T-cell (primary cell): ENCODE data around the gene SATB2. TPM values are rescaled to one million over a fixed set of nuclear protein-coding genes. Genes with fewer than 3 reads are reported as not detected.

Source experiments
- ATAC-seq, 4 experiments: fragments of 200-7000 bp in 3 of 4; fragments of 150-1000 bp in 1 of 4; cut with Tn5 transposase; replicated peaks in 1 of 4; 1 replicate in 3 of 4; 2 replicates in 1 of 4; pipeline ENCODE4 v1.10.0; 2021; ENCODE audit warnings: moderate library complexity in 3 of 4, mild to moderate bottlenecking in 2 of 4, moderate number of reproducible peaks in 1 of 4
- CTCF ChIA-PET, 2 donors: fragments of 300-600 bp; sonication (Branson Sonifier 250); formaldehyde crosslinking; loops; one replicate each; lab custom pipeline; 2022; ENCODE audit warnings: antibody characterized with exemption in 2 of 2; lab: Charles Lee
- POLR2A ChIA-PET, 2 donors: fragments of 300-600 bp; sonication (Branson Sonifier 250); formaldehyde crosslinking; loops; one replicate each; lab custom pipeline; 2022; ENCODE audit warnings: antibody characterized with exemption in 2 of 2; lab: Charles Lee
- DNase-seq, 35 experiments: peaks; one replicate each; pipeline versions ENCODE4 v3.0.0 to v3.0.0-alpha.2; 2013 to 2023
- H3K27ac ChIP-seq: one replicate; pipeline ENCODE4 v1.5.1; 2013; ENCODE audit warnings: low read length
- H3K27me3 ChIP-seq, 2 experiments: replicated peaks in 1 of 2; 1 replicate in 1 of 2; 2 replicates in 1 of 2; pipeline versions ENCODE4 v1.6.1 to v1.7.0; 2013; ENCODE audit warnings: low read length in 1 of 2, mixed read lengths in 1 of 2; ENCODE audit not compliant: control insufficient read depth in 2 of 2, insufficient read depth in 2 of 2; ENCODE audit errors: extremely low read depth in 1 of 2
- H3K36me3 ChIP-seq, 2 donors: 1 replicate in 1 of 2; 2 replicates in 1 of 2; pipeline versions ENCODE4 v1.6.1 to v1.7.0; 2013; ENCODE audit warnings: low read length in 1 of 2; ENCODE audit not compliant: control insufficient read depth in 2 of 2, insufficient read depth in 1 of 2; ENCODE audit errors: extremely low read depth in 1 of 2
- H3K4me1 ChIP-seq, 2 experiments: 1 replicate in 1 of 2; 2 replicates in 1 of 2; pipeline versions ENCODE4 v1.6.1 to v1.7.0; 2013; ENCODE audit warnings: low read length in 2 of 2, mixed read lengths in 1 of 2; ENCODE audit not compliant: insufficient read depth in 2 of 2, control insufficient read depth in 1 of 2; ENCODE audit errors: extremely low read depth in 1 of 2
- H3K4me3 ChIP-seq, 2 donors: 1 replicate in 1 of 2; 2 replicates in 1 of 2; pipeline versions ENCODE4 v1.5.1 to v1.7.0; 2013; ENCODE audit warnings: mild to moderate bottlenecking in 2 of 2, low read length in 1 of 2, moderate library complexity in 1 of 2; ENCODE audit not compliant: control insufficient read depth in 1 of 2; ENCODE audit errors: extremely low read depth in 1 of 2
- H3K9me3 ChIP-seq: 2 replicates; pipeline ENCODE4 v1.7.0; 2013
- H3K27ac Mint-ChIP-seq, 2 donors: one replicate each; pipeline ENCODE4 v1.8.0; 2020 to 2021; ENCODE audit warnings: mild to moderate bottlenecking in 2 of 2, mixed read lengths in 2 of 2
- H3K27me3 Mint-ChIP-seq, 2 donors: one replicate each; pipeline ENCODE4 v1.8.0; 2021 to 2022; ENCODE audit warnings: mixed read lengths in 2 of 2
- H3K36me3 Mint-ChIP-seq: one replicate; pipeline ENCODE4 v1.8.0; 2021; ENCODE audit warnings: mixed read lengths
- H3K4me1 Mint-ChIP-seq, 3 donors: one replicate each; pipeline ENCODE4 v1.8.0; 2020 to 2022; ENCODE audit warnings: mixed read lengths in 3 of 3, mild to moderate bottlenecking in 1 of 3
- H3K4me3 Mint-ChIP-seq, 3 donors: one replicate each; pipeline ENCODE4 v1.8.0; 2020 to 2022; ENCODE audit warnings: mild to moderate bottlenecking in 3 of 3, mixed read lengths in 3 of 3, moderate library complexity in 3 of 3
- H3K9me3 Mint-ChIP-seq, 3 donors: one replicate each; pipeline ENCODE4 v1.8.0; 2020 to 2022; ENCODE audit warnings: mixed read lengths in 3 of 3
- WGBS: methylation state at CpG from one replicate; pipeline ENCODE4 v1.1.5; 2013; ENCODE audit warnings: missing lambda C conversion rate; ENCODE audit not compliant: insufficient coverage; 5-methylcytosine and 5-hydroxymethylcytosine counted together
- total RNA-seq, 35 experiments: library from RNA in 6 of 35; stranded (reverse) in 6 of 35; fragments of 120-200 nt in 1 of 35; gene quantifications; one replicate each; pipeline versions ENCODE4 v1.2.1 to v1.2.4 and lab custom pipeline; 2013 to 2026

Gene SATB2
- total RNA-seq, 5 donors from 2014 or later (not counting 1 experiment from before 2014, with no cell fraction given): 0.15 to 0.54 (median 0.23) TPM

GRCh38 chr2:199446996-199447576 is 10.7 kb downstream of the SATB2 start:
- Histone ChIP-seq H3K27me3 (peaks cover 7 to 8% of the 10 kb centered on the region in 2 experiments), H3K4me3 (no peak overlapping the region), H3K36me3 (no peaks in the 10 kb centered on the region), H3K9me3 (no peaks in the 10 kb centered on the region), H3K27ac (no peak overlapping the region), H3K4me1 (no peaks in the 10 kb centered on the region)
- H3K36me3 Mint-ChIP-seq: no peaks in the 10 kb centered on the region
- CTCF ChIA-PET: no interaction called here
- POLR2A ChIA-PET: no interaction called here
- no peak overlapping the region for H3K4me3 Mint-ChIP-seq
- no peaks in the 10 kb centered on the region for H3K9me3 Mint-ChIP-seq
- H3K27me3 Mint-ChIP-seq: peaks cover 29 to 47% of the 10 kb centered on the region in 2 donors
- ATAC-seq (no peak), DNase-seq (no peak)
- H3K27ac Mint-ChIP-seq: no peak overlapping the region
- no peaks in the 10 kb centered on the region for H3K4me1 Mint-ChIP-seq
- WGBS: 74% methylated on average over 6 of the region's 10 CpGs

GRCh38 chr2:199444749-199445148 is 13.0 kb downstream of the SATB2 start:
- WGBS: no CpG with 5 or more reads among the region's 4 CpGs
- CTCF ChIA-PET: interaction anchor here in 1 of 2 donors (1.0 kb wide), 1 partner anchor 1130 kb away, joined by 3 read pairs; no protein-coding TSS in a partner anchor
- H3K4me1 Mint-ChIP-seq: no peaks in the 10 kb centered on the region
- ATAC-seq (no peak), DNase-seq (no peak)
- H3K4me3 Mint-ChIP-seq: no peak overlapping the region
- H3K4me3 ChIP-seq: no peak overlapping the region
- peaks cover 34 to 41% of the 10 kb centered on the region in 2 donors for H3K27me3 Mint-ChIP-seq
- no peaks in the 10 kb centered on the region for H3K36me3 Mint-ChIP-seq
- no peak overlapping the region for H3K27ac Mint-ChIP-seq
- no peaks in the 10 kb centered on the region for H3K36me3 ChIP-seq
- no peaks in the 10 kb centered on the region for H3K9me3 ChIP-seq
- H3K4me1 ChIP-seq: no peaks in the 10 kb centered on the region
- H3K27ac ChIP-seq: no peak overlapping the region
- no peaks in the 10 kb centered on the region for H3K9me3 Mint-ChIP-seq
- POLR2A ChIA-PET: interaction anchor here in 1 of 2 donors (0.5 kb wide), 1 partner anchor 22 kb away, joined by 4 read pairs; no protein-coding TSS in a partner anchor
- H3K27me3 ChIP-seq: peaks cover 7 to 8% of the 10 kb centered on the region in 2 experiments

- H3K27me3 Mint-ChIP-seq: peaks cover 40 to 42% of the 10 kb centered on the region in 2 donors
- POLR2A ChIA-PET: no interaction called here
Measured at GRCh38 chr2:199443589-199444130, 14.1 kb downstream of the SATB2 start.

GRCh38 chr2:199442173-199442572 is 15.6 kb downstream of the SATB2 start:
- Mint-ChIP-seq H3K36me3 (no peaks in the 10 kb centered on the region), H3K9me3 (no peaks in the 10 kb centered on the region), H3K27me3 (peaks cover 31 to 42% of the 10 kb centered on the region in 2 donors), H3K4me1 (no peaks in the 10 kb centered on the region), H3K27ac (no peak overlapping the region), H3K4me3 (no peak overlapping the region)
- no peak for DNase-seq
- no peak overlapping the region for H3K27ac ChIP-seq
- no peaks in the 10 kb centered on the region for H3K9me3 ChIP-seq
- H3K36me3 ChIP-seq: no peaks in the 10 kb centered on the region
- peaks cover 2 to 6% of the 10 kb centered on the region in 2 experiments for H3K27me3 ChIP-seq
- POLR2A ChIA-PET: no interaction called here
- CTCF ChIA-PET: no interaction called here
- no peak for ATAC-seq
- no peaks in the 10 kb centered on the region for H3K4me1 ChIP-seq
- 92% methylated on average over 5 of the region's 7 CpGs for WGBS
- H3K4me3 ChIP-seq: no peak overlapping the region

More at GRCh38 chr2:199443589-199444130, 14.1 kb downstream of the SATB2 start:
- DNase-seq: no peak
- Histone ChIP-seq H3K36me3 (no peaks in the 10 kb centered on the region), H3K27me3 (peaks cover 4 to 8% of the 10 kb centered on the region in 2 experiments), H3K27ac (no peak overlapping the region), H3K4me3 (no peak overlapping the region), H3K4me1 (no peaks in the 10 kb centered on the region), H3K9me3 (no peaks in the 10 kb centered on the region)
- Mint-ChIP-seq H3K27ac (no peak overlapping the region), H3K4me3 (no peak overlapping the region), H3K9me3 (no peaks in the 10 kb centered on the region), H3K36me3 (no peaks in the 10 kb centered on the region), H3K4me1 (no peaks in the 10 kb centered on the region)
- ATAC-seq: no peak
- CTCF ChIA-PET: interaction anchor here in 1 of 2 donors (0.7 kb wide), 1 partner anchor 35 kb away, joined by 6 read pairs; no protein-coding TSS in a partner anchor
- no CpG with 5 or more reads among the region's 3 CpGs for WGBS

- Histone ChIP-seq H3K27me3 (peaks cover 2 to 3% of the 10 kb centered on the region in 2 experiments), H3K4me3 (no peak overlapping the region), H3K4me1 (no peaks in the 10 kb centered on the region), H3K27ac (no peak overlapping the region), H3K9me3 (no peaks in the 10 kb centered on the region), H3K36me3 (no peaks in the 10 kb centered on the region)
- Mint-ChIP-seq H3K27ac (no peak overlapping the region), H3K4me1 (no peaks in the 10 kb centered on the region), H3K36me3 (no peaks in the 10 kb centered on the region), H3K4me3 (no peak overlapping the region), H3K9me3 (no peaks in the 10 kb centered on the region), H3K27me3 (peaks cover 27 to 42% of the 10 kb centered on the region in 2 donors)
- ATAC-seq: no peak
- no peak for DNase-seq
- ChIA-PET CTCF (no interaction called here), POLR2A (no interaction called here)
- WGBS: 96% methylated on average over 2 of the region's 4 CpGs
Measured at GRCh38 chr2:199441759-199442158, 16.0 kb downstream of the SATB2 start.

- ATAC-seq (no peak), DNase-seq (no peak)
- no peak overlapping the region for H3K27ac Mint-ChIP-seq
- Histone ChIP-seq H3K9me3 (no peaks in the 10 kb centered on the region), H3K36me3 (no peaks in the 10 kb centered on the region), H3K4me1 (no peaks in the 10 kb centered on the region), H3K27me3 (peaks cover 2 to 3% of the 10 kb centered on the region in 2 experiments), H3K4me3 (no peak overlapping the region), H3K27ac (no peak overlapping the region)
- ChIA-PET CTCF (no interaction called here), POLR2A (no interaction called here)
- no peaks in the 10 kb centered on the region for H3K4me1 Mint-ChIP-seq
- no peaks in the 10 kb centered on the region for H3K9me3 Mint-ChIP-seq
- no peaks in the 10 kb centered on the region for H3K36me3 Mint-ChIP-seq
- no peak overlapping the region for H3K4me3 Mint-ChIP-seq
- H3K27me3 Mint-ChIP-seq: peaks cover 18 to 35% of the 10 kb centered on the region in 2 donors
Measured at GRCh38 chr2:199440118-199440517, 17.6 kb downstream of the SATB2 start.
